Chondrocyte (in vitro differentiated cells): ENCODE results near the gene LRRC75B. TPM values are rescaled to one million over a fixed set of nuclear protein-coding genes. Genes with fewer than 3 reads are reported as not detected.
"Not testable (repeated sequence)": the region's sequence is repeated elsewhere in the genome, so short reads cannot be mapped to it uniquely, and the experiment has no call there.

Experiments used
- DNase-seq: peaks from one replicate; pipeline ENCODE4 v3.0.0; 2021; ENCODE audit warnings: mixed read lengths, low spot score
- H3K27ac Mint-ChIP-seq: one replicate; pipeline ENCODE4 v1.8.0; 2021; ENCODE audit warnings: mild to moderate bottlenecking, moderate library complexity, mixed read lengths; ENCODE audit not compliant: unreplicated experiment
- H3K27me3 Mint-ChIP-seq: 2 replicates; pipeline ENCODE4 v1.8.0; 2021; ENCODE audit warnings: low read depth, mixed read lengths
- H3K36me3 Mint-ChIP-seq: 2 replicates; pipeline ENCODE4 v1.8.0; 2021; ENCODE audit warnings: low read depth, mixed read lengths
- H3K4me1 Mint-ChIP-seq: 2 replicates; pipeline ENCODE4 v1.8.0; 2021; ENCODE audit warnings: low read depth, mild to moderate bottlenecking, mixed read lengths
- H3K4me3 Mint-ChIP-seq: one replicate; pipeline ENCODE4 v1.8.0; 2021; ENCODE audit warnings: mild to moderate bottlenecking, moderate library complexity, mixed read lengths; ENCODE audit not compliant: unreplicated experiment
- H3K9me3 Mint-ChIP-seq: 2 replicates; pipeline ENCODE4 v1.8.0; 2021; ENCODE audit warnings: low read depth, mixed read lengths
- total RNA-seq: library from RNA; stranded (reverse); gene quantifications from 3 replicates; pipeline ENCODE4 v1.2.1, GENCODE V29; 2021
- TF ChIP-seq, protein P1 (sequence below): fragments of 200-600 bp; sonication (generic); IDR thresholded peaks from 2 replicates; pipeline ENCODE4 v1.5.0; 2021; ENCODE audit warnings: antibody characterized with exemption, mild to moderate bottlenecking, moderate library complexity

LRRC75B gene
- total RNA-seq, 1 donor from 2014 or later: 8.6 TPM

GRCh38 chr22:24555165-24556039 is 37.5 kb downstream of the LRRC75B start, which contains the start of gene SNRPD3:
Gene SNRPD3, plus strand, starts transcription at chr22:24555999. Its CDS starts 1,676 bp downstream, at chr22:24557675.
- TF ChIP-seq, protein P1, sequence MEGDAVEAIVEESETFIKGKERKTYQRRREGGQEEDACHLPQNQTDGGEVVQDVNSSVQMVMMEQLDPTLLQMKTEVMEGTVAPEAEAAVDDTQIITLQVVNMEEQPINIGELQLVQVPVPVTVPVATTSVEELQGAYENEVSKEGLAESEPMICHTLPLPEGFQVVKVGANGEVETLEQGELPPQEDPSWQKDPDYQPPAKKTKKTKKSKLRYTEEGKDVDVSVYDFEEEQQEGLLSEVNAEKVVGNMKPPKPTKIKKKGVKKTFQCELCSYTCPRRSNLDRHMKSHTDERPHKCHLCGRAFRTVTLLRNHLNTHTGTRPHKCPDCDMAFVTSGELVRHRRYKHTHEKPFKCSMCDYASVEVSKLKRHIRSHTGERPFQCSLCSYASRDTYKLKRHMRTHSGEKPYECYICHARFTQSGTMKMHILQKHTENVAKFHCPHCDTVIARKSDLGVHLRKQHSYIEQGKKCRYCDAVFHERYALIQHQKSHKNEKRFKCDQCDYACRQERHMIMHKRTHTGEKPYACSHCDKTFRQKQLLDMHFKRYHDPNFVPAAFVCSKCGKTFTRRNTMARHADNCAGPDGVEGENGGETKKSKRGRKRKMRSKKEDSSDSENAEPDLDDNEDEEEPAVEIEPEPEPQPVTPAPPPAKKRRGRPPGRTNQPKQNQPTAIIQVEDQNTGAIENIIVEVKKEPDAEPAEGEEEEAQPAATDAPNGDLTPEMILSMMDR: peak; percentile 49
- Mint-ChIP-seq H3K9me3 (no peaks in the 10 kb centered on the region), H3K27ac (peak within 1 kb of the TSS; percentile 99), H3K27me3 (no peaks in the 10 kb centered on the region), H3K4me3 (peak within 1 kb of the TSS; percentile 95), H3K4me1 (peaks cover 37% of the 10 kb centered on the region), H3K36me3 (peaks cover 10% of the 10 kb centered on the region)
- peak; percentile 98 for DNase-seq

DNA sequence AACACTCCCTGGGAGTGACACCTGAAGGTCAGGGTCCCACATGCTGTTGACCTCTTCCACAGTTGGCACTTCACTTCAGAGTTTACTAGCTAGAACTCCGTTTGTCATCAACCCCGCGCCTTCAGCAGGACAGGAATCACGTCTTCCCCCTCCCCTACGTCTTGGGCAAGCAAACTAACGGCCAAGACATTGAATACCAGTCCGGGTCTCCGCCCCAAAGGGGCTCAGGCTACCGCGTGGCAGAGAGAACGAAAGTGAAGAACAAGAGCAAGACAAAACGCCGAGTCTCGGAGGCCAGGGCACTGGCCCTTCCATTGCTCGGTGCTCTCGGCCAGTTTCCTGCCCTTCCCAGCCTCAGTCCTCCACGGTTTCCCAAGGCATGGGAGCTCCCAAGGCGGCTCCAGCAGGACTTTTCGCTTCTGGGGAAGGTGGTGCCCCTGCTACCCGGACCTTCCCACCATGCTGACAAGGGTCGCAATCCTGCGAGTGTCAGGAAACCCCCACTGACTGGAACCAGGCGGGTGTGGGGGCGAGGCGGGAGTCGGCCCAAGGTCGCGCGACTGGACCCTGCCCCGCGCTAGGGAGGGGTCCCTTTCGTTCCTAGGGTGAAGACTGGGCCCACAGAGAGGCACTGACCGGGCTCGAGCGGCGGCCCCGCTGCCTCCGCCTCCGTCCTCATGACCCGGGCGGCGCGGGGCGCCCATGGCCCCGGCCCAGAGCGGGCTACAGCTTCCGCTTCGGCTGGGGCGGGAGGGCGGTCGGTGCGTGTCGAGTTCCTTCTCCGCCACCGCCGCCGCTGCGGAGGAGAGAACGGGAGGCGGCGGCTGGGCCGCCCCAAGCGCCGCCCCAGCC is 38.3 kb downstream of the LRRC75B start, which contains the start of gene GUCD1:
TSS of gene GUCD1 (minus strand) at position 826 of the 852 bp plus-strand sequence. CDS start at position 679, 147 bp downstream.
- TF ChIP-seq, protein P1: no peak
- DNase-seq: no peak
- no peaks in the 10 kb centered on the region for H3K9me3 Mint-ChIP-seq
- H3K4me3 Mint-ChIP-seq: peak within 1 kb of the TSS; percentile 95
- peak within 1 kb of the TSS; percentile 99 for H3K27ac Mint-ChIP-seq
- peaks cover 10% of the 10 kb centered on the region for H3K36me3 Mint-ChIP-seq
- H3K4me1 Mint-ChIP-seq: peaks cover 40% of the 10 kb centered on the region
- no peaks in the 10 kb centered on the region for H3K27me3 Mint-ChIP-seq

- Mint-ChIP-seq H3K27me3 (no peaks in the 10 kb centered on the region), H3K36me3 (peaks cover 8% of the 10 kb centered on the region), H3K4me1 (peaks cover 40% of the 10 kb centered on the region), H3K4me3 (peak overlapping the region; percentile 95), H3K27ac (peak overlapping the region; percentile 95), H3K9me3 (no peaks in the 10 kb centered on the region)
- TF ChIP-seq, protein P1: no peak
- DNase-seq: no peak
These were observed 39.1 kb downstream of the LRRC75B start for GRCh38 chr22:24553597-24554312.

GRCh38 chr22:24552503-24553286 is 40.2 kb downstream of the LRRC75B start:
- H3K27me3 Mint-ChIP-seq, H3K4me3 Mint-ChIP-seq, H3K36me3 Mint-ChIP-seq, DNase-seq, H3K9me3 Mint-ChIP-seq: not testable (repeated sequence)
- Mint-ChIP-seq H3K4me1 (peaks cover 36% of the 10 kb centered on the region), H3K27ac (peak overlapping the region; percentile 25)

GRCh38 chr22:24550902-24551435 is 41.9 kb downstream of the LRRC75B start:
- Mint-ChIP-seq H3K9me3 (no peaks in the 10 kb centered on the region), H3K27me3 (no peaks in the 10 kb centered on the region), H3K4me1 (peaks cover 31% of the 10 kb centered on the region), H3K27ac (no peak overlapping the region), H3K36me3 (peaks cover 14% of the 10 kb centered on the region), H3K4me3 (no peak overlapping the region)
- DNase-seq: no peak
- TF ChIP-seq, protein P1: no peak
